ENCODE data around the gene TBK1. TPM values are rescaled to one million over a fixed set of nuclear protein-coding genes. Genes with fewer than 3 reads are reported as not detected.

TBK1 gene
- total RNA-seq, 6 donors from 2014 or later: 12.9 to 49.0 (median 16.7) TPM

DNA sequence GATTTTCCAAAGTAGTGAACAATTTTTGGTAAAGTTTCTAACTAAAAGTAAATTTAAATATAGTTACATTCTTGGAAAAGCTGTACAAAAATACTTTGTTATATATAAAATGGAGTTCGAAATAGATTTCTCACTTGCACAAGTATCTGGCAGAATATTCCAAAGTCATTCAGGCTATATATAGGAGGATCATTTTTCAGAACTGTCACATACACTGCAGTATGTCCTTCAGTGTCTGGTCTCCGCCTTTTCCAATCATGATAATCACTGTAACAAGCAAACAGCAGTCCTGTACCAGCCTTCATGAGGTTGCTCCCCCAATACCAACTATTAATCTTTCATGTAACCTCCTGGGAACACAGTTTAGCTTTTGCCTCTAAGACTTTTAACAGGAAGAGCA, 18.6 kb downstream of the TBK1 start:
- no peaks in the 10 kb centered on the region for H3K27me3 ChIP-seq
- H3K9me3 ChIP-seq: peaks cover 0 to 2% (median 0%) of the 10 kb centered on the region in 4 donors
- no peak for DNase-seq
- TF ChIP-seq POLR2A (IDR thresholded peaks at IDR 0.05): no peak
- TF ChIP-seq EP300 (IDR thresholded peaks at IDR 0.05): no peak
- no peak for TF ChIP-seq POLR2AphosphoS5 (IDR thresholded peaks at IDR 0.05)
- TF ChIP-seq, protein P1, sequence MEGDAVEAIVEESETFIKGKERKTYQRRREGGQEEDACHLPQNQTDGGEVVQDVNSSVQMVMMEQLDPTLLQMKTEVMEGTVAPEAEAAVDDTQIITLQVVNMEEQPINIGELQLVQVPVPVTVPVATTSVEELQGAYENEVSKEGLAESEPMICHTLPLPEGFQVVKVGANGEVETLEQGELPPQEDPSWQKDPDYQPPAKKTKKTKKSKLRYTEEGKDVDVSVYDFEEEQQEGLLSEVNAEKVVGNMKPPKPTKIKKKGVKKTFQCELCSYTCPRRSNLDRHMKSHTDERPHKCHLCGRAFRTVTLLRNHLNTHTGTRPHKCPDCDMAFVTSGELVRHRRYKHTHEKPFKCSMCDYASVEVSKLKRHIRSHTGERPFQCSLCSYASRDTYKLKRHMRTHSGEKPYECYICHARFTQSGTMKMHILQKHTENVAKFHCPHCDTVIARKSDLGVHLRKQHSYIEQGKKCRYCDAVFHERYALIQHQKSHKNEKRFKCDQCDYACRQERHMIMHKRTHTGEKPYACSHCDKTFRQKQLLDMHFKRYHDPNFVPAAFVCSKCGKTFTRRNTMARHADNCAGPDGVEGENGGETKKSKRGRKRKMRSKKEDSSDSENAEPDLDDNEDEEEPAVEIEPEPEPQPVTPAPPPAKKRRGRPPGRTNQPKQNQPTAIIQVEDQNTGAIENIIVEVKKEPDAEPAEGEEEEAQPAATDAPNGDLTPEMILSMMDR (IDR thresholded peaks at IDR 0.05): no peak
- no peak for ATAC-seq (ENCODE audit: low FRiP score in 2 of 2)
- WGBS, 2 donors: 89 to 96% methylated on average over 2 of the region's 2 CpGs
- no peaks in the 10 kb centered on the region for H3K4me1 ChIP-seq
- H3K4me3 ChIP-seq: no peak overlapping the region
- H3K36me3 ChIP-seq: peaks cover 11 to 98% (median 50%) of the 10 kb centered on the region in 4 donors
- no peak overlapping the region for H3K27ac ChIP-seq

DNA sequence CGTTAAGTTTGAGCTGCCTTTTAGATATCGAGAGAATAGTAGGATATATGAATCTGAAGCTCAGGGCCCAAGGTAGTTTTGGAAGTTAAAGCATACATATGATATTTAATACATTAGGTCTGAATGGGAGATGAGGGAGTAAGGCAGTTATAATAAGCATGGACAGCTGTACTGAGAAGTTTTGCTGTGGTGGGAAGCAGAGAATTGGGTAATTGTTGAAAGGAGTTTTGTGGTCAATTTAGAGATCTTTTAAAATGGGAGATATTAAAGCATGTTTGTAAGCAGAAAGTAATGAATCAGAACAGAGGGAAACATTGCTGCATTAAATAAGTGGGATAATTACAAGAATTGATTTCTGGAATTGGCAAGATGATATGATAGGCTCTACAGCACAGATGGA, 21.3 kb downstream of the TBK1 start:
- TF ChIP-seq POLR2A (IDR thresholded peaks at IDR 0.05) (no peak), EP300 (IDR thresholded peaks at IDR 0.05) (no peak)
- no peak for DNase-seq

DNA sequence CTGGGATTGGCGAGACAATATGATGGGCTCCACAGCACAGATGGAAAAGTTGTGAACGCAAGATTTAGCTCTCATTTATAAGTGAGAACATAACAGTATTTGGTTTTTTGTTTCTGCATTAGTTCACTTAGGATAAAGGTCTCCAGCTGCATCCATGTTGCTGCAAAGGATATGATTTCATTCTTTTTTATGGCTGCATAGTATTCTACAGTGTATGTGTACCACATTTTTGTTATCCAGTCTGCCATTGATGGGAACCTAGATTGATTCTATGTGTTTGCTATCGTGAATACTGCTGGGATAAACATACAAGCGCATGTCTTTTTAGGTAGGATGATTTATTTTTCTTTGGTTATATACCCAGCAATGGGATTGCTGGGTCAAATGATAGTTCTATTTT, 23.6 kb downstream of the TBK1 start:
- no peak overlapping the region for H3K4me3 ChIP-seq
- TF ChIP-seq POLR2AphosphoS5 (IDR thresholded peaks at IDR 0.05) (no peak), EP300 (IDR thresholded peaks at IDR 0.05) (no peak), POLR2A (IDR thresholded peaks at IDR 0.05) (no peak)
- TF ChIP-seq, protein P1 (IDR thresholded peaks at IDR 0.05): no peak
- 97% methylated on average over 4 of the region's 4 CpGs for WGBS, 2 donors
- H3K27me3 ChIP-seq: no peaks in the 10 kb centered on the region
- no peaks in the 10 kb centered on the region for H3K4me1 ChIP-seq
- H3K27ac ChIP-seq: no peak overlapping the region
- DNase-seq: no peak
- peaks cover 0 to 9% (median 3%) of the 10 kb centered on the region in 4 donors for H3K9me3 ChIP-seq
- no peak for ATAC-seq (ENCODE audit: low FRiP score in 2 of 2)
- peaks cover 7 to 79% (median 36%) of the 10 kb centered on the region in 4 donors for H3K36me3 ChIP-seq

More for the DNA sequence above, 21.3 kb downstream of the TBK1 start:
- H3K4me3 ChIP-seq: no peak overlapping the region
- 90 to 96% methylated on average over 2 of the region's 2 CpGs for WGBS, 2 donors
- no peaks in the 10 kb centered on the region for H3K4me1 ChIP-seq
- peaks cover 0 to 9% (median 3%) of the 10 kb centered on the region in 4 donors for H3K9me3 ChIP-seq
- peaks cover 11 to 87% (median 51%) of the 10 kb centered on the region in 4 donors for H3K36me3 ChIP-seq
- no peaks in the 10 kb centered on the region for H3K27me3 ChIP-seq
- no peak overlapping the region for H3K27ac ChIP-seq
- no peak for ATAC-seq (ENCODE audit: low FRiP score in 2 of 2)

DNA sequence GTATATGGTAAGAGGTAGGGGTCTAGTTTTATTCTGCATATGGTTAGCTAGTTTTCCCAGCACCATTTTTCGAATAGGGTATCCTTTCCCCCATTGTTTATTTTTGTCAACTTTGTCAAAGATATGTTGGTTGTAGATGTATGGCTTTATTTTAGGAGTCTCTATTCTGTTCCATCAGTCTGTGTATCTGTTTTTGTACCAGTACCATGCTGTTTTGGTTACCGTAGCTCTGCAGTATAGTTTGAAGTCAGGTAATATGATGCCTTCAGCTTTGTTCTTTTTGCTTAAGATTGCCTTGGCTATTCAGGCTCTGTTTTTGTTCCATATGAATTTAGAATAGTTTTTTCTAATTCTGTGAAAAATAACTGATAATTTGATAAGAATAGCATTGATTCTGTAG, 24.9 kb downstream of the TBK1 start:
- no peaks in the 10 kb centered on the region for H3K27me3 ChIP-seq
- ATAC-seq (ENCODE audit: low FRiP score in 2 of 2) (no peak), DNase-seq (no peak)
- peaks cover 0 to 9% (median 3%) of the 10 kb centered on the region in 4 donors for H3K9me3 ChIP-seq
- TF ChIP-seq, protein P1 (IDR thresholded peaks at IDR 0.05): no peak
- no peak for TF ChIP-seq EP300 (IDR thresholded peaks at IDR 0.05)
- TF ChIP-seq POLR2A (IDR thresholded peaks at IDR 0.05): no peak
- TF ChIP-seq POLR2AphosphoS5 (IDR thresholded peaks at IDR 0.05): no peak
- WGBS, 2 donors: 95 to 98% methylated on average over 2 of the region's 2 CpGs
- H3K4me1 ChIP-seq: no peaks in the 10 kb centered on the region
- H3K4me3 ChIP-seq: no peak overlapping the region
- peaks cover 7 to 79% (median 29%) of the 10 kb centered on the region in 4 donors for H3K36me3 ChIP-seq
- no peak overlapping the region for H3K27ac ChIP-seq

DNA sequence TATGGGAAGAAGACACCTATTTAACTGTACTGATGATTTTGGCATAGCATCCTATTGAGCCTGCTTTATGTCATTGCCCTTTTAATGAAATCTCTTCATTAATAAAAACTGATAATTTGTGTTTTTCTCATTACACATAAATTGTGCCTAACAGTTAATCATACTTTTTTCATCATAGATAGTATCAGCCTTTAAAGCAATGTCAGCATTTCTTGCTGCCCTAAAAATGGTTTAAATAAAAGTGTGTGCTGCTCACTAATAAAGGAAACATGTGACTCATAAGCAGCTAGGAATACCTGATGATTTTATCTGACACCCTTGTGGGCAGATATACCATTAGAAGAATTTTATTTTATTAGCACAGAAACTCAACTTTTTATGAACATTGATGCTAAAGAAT, 26.7 kb downstream of the TBK1 start:
- Histone ChIP-seq H3K4me1 (no peaks in the 10 kb centered on the region), H3K9me3 (peaks cover 0 to 9% (median 3%) of the 10 kb centered on the region in 4 donors), H3K27ac (no peak overlapping the region), H3K4me3 (no peak overlapping the region), H3K36me3 (peaks cover 11 to 78% (median 30%) of the 10 kb centered on the region in 4 donors), H3K27me3 (no peaks in the 10 kb centered on the region)
- DNase-seq (no peak), ATAC-seq (ENCODE audit: low FRiP score in 2 of 2) (no peak)
- TF ChIP-seq, protein P1 (IDR thresholded peaks at IDR 0.05): no peak
- TF ChIP-seq POLR2AphosphoS5 (IDR thresholded peaks at IDR 0.05) (no peak), POLR2A (IDR thresholded peaks at IDR 0.05) (no peak), EP300 (IDR thresholded peaks at IDR 0.05) (no peak)

Measured in upper lobe of left lung (tissue), 6 donors.